Medulla oblongata (tissue), 1 donor: ENCODE data around the gene ADGRB2.
A peak's percentile ranks its signal among the peaks of the same experiment; 100 is the strongest.

Experiments
- DNase-seq: peaks from one replicate; pipeline ENCODE4 v3.0.0-alpha.2; 2015; ENCODE audit errors: extremely low spot score

ADGRB2 gene

DNA sequence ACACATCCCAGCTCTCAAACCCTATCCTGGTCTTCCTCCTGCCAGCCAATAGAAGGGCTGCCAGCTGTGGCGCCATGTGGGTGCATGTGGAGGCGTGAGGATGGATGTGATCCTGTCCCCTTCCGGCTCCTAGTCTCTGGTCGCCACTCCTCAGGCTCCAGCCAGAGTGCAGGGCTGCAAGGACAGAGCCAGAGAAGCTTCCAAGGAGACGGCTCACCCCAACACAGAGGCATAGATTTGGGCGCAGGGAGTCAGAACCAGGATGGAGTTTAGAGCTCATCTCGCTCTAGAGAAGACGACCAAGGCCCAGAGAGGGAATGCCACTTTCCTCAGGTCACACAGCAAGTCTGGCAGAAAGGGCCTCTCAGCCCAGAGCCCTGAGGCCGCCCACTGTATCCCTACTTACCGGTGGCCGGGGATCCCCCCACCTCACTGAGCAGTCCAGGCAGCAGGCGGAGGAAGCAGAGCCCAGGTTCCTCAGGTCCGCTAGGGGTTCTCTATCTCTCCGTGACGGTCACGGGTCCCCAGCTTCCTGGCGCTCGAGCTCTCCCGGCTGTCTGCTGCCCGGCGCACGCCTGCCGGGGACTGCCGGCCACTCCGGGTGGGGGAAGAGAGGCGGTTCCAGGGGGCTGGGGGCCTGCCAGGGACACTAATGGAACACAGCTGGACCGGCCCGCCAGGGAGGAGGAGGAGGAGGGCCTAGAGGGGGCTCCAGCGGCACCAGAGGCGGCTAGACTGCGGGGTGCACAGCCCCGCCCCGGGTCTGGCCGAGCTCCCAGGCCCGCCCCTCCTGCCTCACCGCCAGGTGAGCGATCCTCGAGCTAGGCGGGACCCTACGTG is 60.5 kb downstream of the ADGRB2 start, which contains the start of gene COL16A1:
Gene COL16A1, minus strand, starts transcription at position 587 of the 840 bp plus-strand sequence. CDS start 1,824 bp downstream, outside the sequence.
- DNase-seq = peak; percentile 63

DNA sequence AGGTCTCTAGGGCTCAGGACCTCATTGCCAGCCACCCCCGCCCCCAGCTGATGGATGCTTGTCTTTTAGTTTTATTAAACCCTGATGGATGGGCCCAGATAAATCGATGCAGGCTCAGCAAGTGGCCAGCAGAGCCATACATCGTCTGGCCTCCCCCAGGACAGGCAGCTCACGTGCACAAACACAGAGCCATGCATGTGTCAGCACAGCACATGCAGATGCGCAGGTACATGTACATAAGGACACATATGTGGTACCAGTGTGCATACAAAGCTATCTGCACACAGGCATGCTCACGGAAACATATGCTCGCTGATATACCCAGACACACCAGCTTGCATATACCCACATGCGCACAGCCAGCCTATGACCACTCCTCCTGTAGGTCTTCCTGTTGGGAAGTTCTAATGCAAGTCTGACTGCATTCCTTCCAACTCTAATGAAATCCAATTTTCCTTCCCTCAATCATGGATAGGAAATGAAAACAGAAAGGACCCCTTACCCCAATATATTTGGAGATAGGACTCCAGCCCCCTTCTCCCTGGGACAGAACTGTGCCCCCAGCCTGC is 61.2 kb downstream of the ADGRB2 start:
- no peak for DNase-seq

DNA sequence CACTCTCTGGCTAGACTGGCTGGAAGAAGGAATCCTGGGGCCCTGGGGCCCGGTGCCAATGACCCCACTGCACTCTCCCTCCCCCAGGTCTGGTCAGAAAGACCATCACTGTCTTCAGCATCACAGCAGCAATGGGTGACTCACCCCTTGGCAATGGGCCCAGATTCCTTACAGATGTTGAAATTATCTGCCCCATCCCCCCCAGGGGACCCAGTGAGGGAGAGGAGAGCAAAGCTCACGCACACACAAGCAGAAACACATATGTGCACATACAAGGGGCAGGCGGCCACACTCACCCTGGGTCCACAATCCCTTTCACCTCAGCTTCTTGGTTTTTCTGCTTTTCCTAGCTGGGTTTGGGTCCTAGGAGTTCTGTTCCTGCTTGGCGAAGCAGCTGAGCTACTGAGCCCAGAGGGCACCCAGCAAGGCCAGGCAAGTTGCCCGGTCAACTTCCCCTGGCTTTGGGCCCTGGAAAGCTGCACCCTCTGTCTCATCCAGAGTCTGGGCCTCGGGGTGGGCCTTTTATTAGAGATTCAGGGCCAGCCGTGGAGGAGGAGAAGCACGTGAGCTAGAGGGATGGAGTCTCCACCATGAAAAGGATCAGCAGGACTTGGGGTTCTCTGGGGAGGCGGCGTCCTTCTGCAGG is 62.9 kb downstream of the ADGRB2 start:
- peak; percentile 92 for DNase-seq

DNA sequence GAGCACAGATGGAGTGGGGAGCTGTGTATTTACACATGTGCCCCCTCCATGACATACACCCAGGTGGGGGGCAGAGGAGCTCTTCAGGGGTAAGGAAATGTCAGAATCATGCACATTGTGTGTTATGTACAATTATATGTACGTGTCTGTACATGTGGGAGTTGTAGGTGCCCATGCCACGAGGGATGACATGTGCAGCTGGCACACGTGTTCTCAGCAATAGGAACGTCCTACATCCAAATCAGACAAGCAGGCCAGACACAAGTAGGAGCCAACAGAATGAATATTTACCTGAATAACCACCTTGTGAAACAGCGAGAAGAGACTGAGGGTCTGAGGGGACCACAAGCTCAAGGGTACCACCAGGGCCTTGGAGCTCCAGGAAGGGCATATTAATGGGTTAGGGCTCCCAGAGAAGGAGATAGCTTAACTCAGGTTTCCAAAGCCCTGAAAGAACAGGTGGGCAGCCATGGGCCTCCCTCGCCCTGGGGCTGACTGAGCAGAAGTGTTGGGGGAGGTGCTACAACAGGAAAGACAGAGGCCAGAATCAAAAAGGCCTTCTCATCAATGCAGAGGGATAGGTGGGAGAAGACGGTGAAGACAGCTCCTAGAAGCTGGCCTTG is 63.6 kb downstream of the ADGRB2 start:
- DNase-seq = no peak

DNA sequence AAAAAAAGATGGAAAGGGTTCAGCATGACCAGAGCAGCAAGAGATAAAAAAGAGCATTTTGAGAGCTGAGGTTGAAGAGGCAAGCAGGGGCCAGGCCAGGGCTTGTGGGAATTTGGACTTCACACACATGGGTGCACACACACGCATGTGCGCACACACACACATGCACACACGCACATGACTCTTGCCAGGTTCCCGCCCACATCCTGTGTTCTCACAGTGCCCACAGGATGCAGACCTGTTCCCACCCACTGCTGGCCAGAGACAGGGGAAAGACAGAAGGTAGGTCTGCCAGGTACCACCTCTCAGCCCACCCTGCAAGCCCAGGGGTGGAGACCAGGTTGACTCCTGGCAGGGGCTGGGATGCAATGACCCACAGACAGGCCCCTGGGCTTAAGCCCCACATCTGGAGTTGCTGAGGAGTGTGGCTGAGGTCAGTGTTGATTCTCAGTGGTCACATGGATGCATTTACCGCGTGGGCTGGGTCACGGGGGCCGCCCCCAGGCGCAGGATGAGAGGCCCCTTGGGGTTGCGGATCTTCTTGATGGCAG is 64.7 kb downstream of the ADGRB2 start:
- DNase-seq = no peak

DNA sequence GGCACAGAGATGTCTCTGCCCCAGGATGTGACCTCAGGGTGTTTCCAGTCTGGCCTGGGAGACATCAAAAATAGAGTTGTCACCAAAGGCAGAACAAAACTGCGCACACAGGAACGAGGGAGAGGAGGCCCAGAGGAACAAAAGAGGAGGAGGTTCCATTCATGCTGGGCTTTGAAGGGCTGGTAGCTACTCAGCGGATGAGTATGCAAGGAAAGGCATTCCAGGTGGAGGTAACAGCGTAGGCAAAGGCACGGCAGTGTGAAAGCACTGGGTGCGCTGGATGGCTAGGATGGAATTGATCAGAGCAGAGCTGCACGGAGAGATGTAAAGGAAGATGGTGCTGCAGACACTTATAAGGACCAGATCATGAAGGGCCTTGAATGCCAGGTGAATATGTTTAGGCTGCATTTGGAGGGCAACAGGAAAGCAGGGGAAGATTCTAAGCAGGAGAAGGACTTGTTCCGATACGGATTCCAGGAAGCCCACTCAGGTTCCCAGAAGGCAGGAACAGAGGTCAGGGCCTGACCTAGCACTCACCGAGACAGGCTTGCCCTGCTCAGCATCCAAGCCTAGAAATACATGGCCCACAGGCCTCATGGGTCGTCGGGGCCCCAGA is 66.7 kb downstream of the ADGRB2 start:
- no peak for DNase-seq

DNA sequence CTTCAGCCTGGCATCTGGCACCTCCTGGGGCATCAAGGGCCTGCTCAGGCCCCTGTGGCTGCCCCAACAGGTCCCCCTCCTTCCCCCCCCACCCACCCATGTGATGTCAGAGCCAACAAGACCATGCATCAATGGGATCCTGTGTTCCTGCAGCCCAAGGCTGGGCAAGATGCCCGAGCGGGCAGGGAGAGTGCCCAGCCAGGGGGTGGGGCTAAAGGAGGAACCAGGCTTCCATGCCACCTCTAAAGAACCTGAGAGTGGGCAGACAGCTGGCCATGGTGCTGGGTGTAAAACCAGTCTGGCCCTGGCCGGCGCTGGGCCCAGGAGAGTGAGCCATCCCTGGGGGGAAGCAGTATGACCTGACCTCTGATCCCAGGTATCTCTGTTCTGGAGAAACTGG is 67.9 kb downstream of the ADGRB2 start:
- peak; percentile 98 for DNase-seq

DNA sequence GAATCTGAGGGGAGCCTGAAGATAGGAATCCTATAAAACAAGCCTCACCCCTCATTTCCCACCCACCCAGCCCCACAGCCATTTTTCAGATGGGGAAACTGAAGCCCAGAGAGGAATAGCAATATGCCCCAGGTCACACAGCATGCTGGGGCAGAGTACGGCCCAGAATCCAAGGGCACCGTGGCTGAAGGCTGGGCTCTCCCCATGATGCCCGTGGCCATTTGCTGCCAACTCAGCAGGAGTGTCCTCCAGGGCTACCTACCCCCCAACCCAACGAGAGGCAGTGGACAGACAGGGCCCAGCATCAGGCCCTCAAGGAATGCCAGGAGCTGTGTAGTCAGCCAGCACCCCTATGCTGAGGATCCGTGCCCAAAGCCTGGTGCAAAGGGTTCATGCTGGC is 68.8 kb downstream of the ADGRB2 start:
- DNase-seq = no peak

DNA sequence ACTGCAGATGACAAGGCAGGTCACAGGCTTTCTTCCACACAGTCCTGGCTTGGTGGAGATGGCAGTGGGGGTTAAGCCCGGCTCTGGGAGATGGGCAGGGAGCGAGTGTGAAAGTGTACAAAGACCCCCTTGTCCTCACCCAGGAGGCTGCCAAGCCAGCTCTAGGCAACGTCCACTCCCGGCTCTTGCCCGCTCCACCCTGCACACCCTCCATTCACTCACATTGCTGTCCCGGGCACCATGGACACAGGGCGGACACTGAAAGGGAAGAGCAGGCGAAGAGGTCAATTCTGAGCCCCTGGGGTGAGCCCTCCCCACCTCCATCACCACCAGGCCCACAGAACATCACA is 69.2 kb downstream of the ADGRB2 start:
- DNase-seq = peak; percentile 95

DNA sequence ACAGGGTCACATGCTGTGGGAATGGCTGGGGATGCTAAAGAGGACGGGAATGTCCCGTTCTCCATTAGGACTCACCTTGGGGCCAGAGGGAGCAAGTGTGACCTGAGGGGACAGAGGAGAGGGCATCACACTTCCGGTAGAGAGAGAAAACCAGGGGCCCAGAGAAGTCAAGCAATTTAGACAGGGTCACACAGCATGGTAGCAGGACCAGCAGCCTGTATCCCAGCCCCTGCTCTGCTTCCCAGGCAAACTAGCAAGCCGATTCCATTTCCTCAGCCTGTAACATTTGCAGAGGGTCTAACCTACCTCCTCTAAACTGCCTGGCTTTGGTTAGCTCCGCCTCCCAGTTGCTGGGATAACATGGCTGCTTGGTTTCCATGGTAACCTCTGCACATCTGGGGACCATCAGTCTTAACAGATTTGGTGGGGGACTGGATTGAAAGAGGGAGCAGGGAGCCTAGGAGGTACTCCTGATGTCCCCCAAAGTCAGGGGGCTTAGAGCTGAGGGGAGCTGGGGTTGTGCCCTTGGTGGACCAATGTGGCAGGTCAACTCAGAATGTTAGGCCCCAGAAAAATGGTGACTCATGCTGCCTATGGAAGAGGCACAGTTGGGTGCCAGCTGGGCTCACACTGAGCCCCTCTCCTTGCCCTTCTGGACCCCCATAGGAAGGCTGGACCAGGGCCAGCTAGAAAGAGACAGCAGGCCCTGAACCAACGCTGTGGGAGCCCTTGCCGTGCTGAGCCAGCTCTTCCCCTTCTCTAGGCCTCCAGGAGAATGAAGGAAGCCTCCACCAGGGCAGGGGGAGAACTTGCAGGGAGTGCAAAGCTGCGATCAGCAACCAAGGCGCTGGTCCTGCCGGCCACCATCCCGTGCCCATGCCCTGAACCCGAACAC is 69.8 kb downstream of the ADGRB2 start:
- no peak for DNase-seq

DNA sequence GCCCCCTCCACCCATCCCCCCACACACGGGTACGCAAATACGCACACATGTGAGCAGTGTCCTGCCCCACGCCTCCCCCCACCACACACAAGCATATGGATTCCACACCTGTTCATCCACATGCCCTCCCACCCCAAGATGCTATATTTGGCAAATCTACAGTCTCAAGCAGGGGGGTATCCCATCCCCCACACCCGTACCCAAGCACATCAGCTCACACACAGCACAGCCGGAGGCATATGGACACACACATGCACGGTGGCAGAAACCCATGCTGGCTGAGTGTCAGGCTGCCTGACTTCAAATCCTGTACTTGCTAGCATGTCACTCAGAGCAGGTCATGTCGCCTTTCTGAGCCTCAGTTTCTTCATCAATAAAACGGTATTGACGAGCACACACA is 70.9 kb downstream of the ADGRB2 start:
- DNase-seq = no peak

DNA sequence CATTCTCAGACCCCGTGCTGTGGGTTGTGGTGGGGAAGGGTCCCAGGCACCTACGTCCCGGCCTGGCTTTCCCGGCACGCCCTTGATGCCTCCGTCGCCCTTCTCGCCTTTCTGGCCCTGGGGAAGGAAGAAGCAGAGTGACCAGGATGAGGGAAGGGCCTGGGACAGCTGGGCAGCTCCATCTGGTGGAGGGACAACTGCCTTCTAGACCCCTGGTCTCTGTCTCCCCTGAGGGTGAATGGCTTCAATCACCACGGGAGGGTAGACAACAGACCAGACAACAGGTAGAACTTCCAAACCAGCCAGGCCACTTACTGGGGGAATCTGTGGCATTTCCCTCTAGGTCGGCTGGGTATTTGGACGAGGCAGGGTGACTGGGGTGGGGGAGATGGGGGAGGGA is 72.2 kb downstream of the ADGRB2 start:
- no peak for DNase-seq

DNA sequence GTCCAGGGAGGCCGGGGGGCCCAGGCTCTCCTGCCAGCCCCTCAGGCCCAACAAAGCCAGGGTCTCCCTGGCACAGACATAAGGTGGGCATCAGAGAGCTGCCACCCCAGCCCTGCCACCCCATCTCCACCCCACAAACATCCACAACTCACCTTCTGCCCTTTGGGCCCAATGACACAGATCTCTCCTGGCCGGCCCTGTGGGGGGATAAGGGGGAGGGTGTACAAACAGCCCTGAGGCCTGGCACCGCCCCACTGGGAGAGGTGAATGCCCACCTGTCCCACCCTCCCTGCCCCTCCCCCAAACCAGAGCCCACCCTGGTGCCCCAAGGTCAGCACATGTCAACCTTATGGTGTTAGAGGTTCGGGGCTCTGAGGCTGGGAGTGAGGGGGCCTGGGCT is 72.7 kb downstream of the ADGRB2 start:
- DNase-seq = no peak

DNA sequence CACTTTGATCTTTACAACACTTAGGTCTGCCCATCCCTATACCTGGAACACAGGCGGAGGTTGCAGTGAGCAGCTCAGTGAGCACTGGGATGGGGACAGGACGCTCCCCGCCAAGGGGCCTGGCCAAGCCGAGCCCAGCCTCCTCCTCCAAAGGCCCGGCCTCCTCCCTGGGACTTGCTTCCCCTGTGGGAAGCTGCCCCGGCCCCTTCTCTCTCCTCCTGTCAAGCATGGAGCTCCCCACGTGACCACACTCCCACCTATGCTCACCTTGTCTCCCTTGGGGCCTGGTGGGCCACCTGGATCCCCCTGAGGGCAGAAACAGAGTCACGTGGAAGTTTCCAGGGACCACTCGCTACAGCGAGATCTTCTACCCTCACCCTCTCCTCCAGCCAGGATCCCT is 73.2 kb downstream of the ADGRB2 start:
- DNase-seq = no peak

DNA sequence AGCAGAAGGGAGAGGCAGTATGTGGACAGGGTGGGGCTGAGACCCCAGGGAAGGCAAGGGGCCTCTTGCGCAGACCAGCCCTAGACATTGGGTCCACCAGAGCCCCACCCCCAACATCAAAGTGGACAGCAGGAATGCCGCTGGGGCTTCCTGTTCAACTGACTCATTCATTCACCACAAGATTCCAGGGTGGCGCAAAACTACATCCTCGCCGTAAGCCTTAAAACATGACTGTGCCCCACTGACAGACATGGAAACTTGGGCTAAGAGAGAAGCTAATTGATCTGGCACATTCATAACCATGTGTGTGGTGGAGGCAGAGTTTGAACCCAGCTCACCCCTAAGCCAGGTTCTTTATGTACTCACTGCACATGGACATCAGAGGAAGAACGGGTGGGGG is 74.3 kb downstream of the ADGRB2 start:
- no peak for DNase-seq

DNA sequence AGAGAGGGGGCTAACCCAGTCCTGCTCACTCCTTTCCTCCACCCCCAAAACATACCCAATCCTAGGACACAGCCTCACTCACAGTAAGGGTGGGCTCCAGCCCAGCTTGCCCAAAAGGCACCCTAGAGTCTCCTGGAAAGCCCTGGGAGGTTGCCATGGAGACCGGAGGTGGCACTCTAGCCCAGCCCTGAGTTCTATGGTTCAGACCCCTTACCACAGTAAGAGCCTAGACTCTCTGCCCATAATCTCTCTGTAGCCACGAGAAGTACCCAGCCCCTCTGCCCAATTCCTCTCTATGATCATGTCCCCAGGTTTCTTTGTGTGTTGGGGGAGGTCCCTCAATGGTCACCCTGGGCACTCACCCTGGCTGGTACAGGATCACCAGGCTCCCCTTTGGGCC is 74.8 kb downstream of the ADGRB2 start:
- DNase-seq = no peak

DNA sequence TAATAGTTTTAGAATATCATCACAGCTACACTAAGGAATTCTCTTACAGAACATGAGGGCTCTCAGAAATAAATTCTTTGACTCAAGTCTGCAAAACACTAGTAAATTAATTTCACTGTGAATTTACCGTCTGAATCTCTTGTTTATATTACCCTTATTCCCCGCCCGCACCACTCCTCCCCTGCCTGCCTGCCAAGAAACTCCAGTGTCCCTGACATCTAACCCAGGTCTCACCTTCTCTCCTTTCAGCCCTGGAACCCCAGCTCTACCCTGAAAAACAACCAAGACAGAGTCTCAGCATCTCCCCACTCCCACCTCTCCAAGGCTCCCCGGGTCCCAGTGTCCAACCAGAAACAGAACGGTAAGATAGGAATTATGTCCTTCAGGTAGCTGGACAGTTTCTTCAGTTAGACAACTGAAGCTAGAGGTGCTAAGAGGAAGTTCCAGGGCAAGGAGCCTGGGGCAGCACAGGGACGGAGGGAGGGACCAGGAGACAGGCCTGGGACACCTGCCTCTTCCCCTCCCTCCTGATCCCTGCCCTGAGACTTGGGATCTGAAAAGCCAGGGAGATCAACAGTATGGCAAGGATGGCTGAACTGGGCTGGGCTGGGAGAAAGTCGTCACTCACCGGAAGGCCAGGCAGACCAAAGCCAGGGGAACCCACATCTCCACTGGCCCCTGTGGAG is 75.8 kb downstream of the ADGRB2 start:
- no peak for DNase-seq

DNA sequence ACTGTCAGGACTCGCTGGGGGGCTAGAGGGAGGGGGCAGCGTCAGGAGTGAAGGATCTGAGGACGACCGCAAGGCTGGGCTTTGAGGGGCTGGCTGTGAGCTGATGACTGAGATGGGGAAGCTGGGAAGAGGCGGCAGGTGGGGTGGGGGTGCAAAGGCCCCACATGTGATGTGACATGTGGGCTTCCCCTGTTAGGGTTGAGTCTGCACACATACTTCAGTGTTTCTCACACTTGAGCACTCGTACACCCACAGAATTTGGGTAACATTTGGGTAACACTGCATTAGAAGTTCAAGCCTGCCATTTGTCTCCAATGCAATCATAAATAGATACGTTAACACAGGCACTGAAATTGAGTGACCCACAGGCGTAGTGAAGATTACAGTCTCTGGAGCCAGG is 76.5 kb downstream of the ADGRB2 start:
- DNase-seq = no peak

DNA sequence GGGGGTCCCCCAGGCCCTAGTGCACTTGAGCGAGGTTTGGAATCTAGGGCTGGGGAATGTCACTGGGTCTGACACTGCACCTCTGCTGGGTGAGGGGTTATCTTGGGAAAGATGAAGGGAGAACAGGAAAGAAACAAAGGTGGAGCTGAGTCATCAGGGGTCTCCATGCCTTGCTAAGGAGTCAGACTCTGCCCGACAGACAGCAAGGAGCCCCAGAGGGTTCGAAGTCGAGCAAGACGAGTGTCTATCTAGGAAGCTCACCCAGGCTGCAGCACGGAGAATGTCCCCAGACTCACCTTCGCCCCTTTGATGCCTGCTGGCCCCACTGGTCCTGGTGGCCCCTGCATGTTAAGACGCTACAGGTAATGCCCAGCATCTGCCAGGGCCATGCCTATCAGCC is 78.3 kb downstream of the ADGRB2 start:
- no peak for DNase-seq

DNA sequence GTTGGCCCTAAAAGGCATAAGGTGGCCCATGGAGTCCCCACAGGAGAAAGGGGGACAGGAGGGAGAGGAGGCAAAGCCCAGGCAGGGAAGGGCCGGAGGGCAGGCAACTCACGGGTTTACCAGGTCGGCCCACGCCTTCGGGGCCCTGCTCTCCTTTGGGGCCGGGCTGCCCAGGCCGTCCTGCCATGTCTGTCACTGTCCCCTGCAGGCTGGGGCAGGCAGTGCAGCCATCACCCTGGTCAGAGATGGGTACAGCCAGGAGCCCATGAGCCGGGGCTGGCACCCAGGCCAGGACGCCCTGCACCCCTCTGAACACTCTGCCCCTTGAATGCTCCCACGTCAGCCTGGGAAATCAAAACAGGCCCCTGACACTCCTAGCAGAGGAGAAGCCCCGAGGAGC is 80.1 kb downstream of the ADGRB2 start:
- DNase-seq = no peak
